Body of pancreas (tissue), 4 donors: ENCODE measurements around the gene ACTA1.

Experiments used
- CTCF ChIP-seq, 7 experiments: fragments of 450-650 bp in 4 of 7; fragments of 200-600 bp in 3 of 7; sonication (generic) in 3 of 7; IDR thresholded peaks; one replicate each; pipeline ENCODE4 v1.5.1; 2016 to 2019; ENCODE audit warnings: antibody characterized with exemption in 7 of 7
- POLR2A ChIP-seq, 3 donors: fragments of 450-650 bp; IDR thresholded peaks; one replicate each; pipeline ENCODE4 v1.6.1; 2016; ENCODE audit warnings: antibody characterized with exemption in 3 of 3, mild to moderate bottlenecking in 2 of 3

- TF ChIP-seq CTCF (IDR thresholded peaks at IDR 0.05) (no peak), POLR2A (IDR thresholded peaks at IDR 0.05) (no peak)
These were observed 26.5 kb downstream of the ACTA1 start for GRCh38 chr1:229407206-229408026.
